DND-41 (cell line): ENCODE results near the gene ZNF101.

Experiments
- ATAC-seq: fragments of 200-7000 bp; cut with Tn5 transposase; 3 replicates; pipeline ENCODE4 v1.9.1; 2021; ENCODE audit warnings: low read depth; ENCODE audit not compliant: insufficient read depth
- DNase-seq: peaks from one replicate; pipeline ENCODE4 v3.0.0-alpha.2; 2020
- H2AFZ ChIP-seq: 2 replicates; pipeline ENCODE4 v1.6.0; 2012; ENCODE audit warnings: low read depth, low read length
- H3K27ac ChIP-seq: 2 replicates; pipeline ENCODE4 v1.5.1; 2012; ENCODE audit warnings: low read length, inconsistent platforms
- H3K27me3 ChIP-seq: fragments of 200-600 bp; sonication (generic); 2 replicates; pipeline ENCODE4 v1.6.0; 2012; ENCODE audit warnings: low read length, mild to moderate bottlenecking, inconsistent platforms; ENCODE audit not compliant: insufficient read depth, poor library complexity
- H3K36me3 ChIP-seq: 2 replicates; pipeline ENCODE4 v1.5.1; 2012; ENCODE audit warnings: low read length, inconsistent platforms; ENCODE audit not compliant: insufficient read depth
- H3K4me1 ChIP-seq: 2 replicates; pipeline ENCODE4 v1.5.1; 2012; ENCODE audit warnings: mild to moderate bottlenecking, low read length; ENCODE audit not compliant: insufficient read depth
- H3K4me2 ChIP-seq: 2 replicates; pipeline ENCODE4 v1.6.0; 2012; ENCODE audit warnings: mild to moderate bottlenecking, moderate library complexity, low read length, inconsistent platforms; ENCODE audit not compliant: insufficient read depth
- H3K4me3 ChIP-seq, 2 experiments: fragments of 200-600 bp in 1 of 2; shearing (Covaris generic) in 1 of 2; 2 replicates each; pipeline ENCODE4 v1.5.1; 2012 to 2016; ENCODE audit warnings: inconsistent platforms in 2 of 2, low read length in 2 of 2, mild to moderate bottlenecking in 2 of 2, low read depth in 1 of 2, moderate library complexity in 1 of 2
- H3K79me2 ChIP-seq: 2 replicates; pipeline ENCODE4 v1.6.0; 2012; ENCODE audit warnings: low read length, inconsistent platforms; ENCODE audit not compliant: insufficient read depth
- H3K9ac ChIP-seq: 2 replicates; pipeline ENCODE4 v1.6.0; 2012; ENCODE audit warnings: low read depth, mild to moderate bottlenecking, inconsistent platforms, low read length, moderate library complexity
- H3K9me3 ChIP-seq: 2 replicates; pipeline ENCODE4 v1.5.1; 2012; ENCODE audit warnings: low read length, moderate library complexity, mild to moderate bottlenecking, inconsistent platforms; ENCODE audit not compliant: insufficient read depth, severe bottlenecking
- H4K20me1 ChIP-seq: 2 replicates; pipeline ENCODE4 v1.6.0; 2012; ENCODE audit warnings: low read length; ENCODE audit not compliant: insufficient read depth
- CTCF ChIP-seq: IDR thresholded peaks from 2 replicates; pipeline ENCODE4 v1.5.1; 2012; ENCODE audit warnings: borderline replicate concordance, low read length, moderate library complexity, mild to moderate bottlenecking; ENCODE audit not compliant: poor library complexity, severe bottlenecking; ENCODE audit errors: extremely low read depth
- EZH2 ChIP-seq: IDR thresholded peaks from 3 replicates; pipeline ENCODE4 v1.6.1; 2012; ENCODE audit warnings: borderline replicate concordance, low read depth, mild to moderate bottlenecking, moderate library complexity, low read length, inconsistent platforms; ENCODE audit not compliant: severe bottlenecking

The ZNF101 gene

DNA sequence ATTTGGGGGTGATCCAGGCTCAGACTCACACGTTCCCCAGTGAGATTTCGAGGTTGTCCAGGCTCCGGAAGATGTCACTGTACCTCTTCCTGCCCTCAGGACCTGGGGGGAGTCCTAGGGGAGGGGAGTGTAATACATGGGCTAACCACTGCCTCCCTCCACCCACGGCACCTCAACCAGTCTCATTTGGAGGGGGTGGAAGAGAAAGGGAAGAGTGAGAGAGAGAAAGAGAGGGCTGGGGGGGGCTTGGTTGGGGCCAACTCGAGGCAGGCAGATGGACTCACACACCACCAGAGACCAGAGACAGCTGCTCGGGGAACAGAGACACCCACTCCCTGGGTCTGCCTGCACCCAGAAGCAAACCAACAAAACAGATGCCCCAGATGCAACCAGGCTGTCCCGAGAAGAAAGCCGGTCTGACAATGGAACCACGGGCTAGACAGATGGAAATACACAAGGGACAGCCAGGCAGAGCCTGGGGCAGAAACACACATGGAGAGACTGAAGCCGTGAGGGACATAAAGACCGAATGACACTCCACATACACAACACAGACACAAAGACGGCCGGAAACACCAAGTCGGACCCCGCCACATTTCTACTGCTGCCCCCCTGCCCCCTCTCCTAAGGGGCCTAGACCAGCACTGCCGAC lies 26.0 kb upstream of the ZNF101 start:
- Histone ChIP-seq H3K36me3 (peaks cover 52% of the 10 kb centered on the region), H3K27ac (peak overlapping the region; percentile 95)

GRCh38 chr19:19643158-19644053 lies 25.2 kb upstream of the ZNF101 start, which contains the start of gene GMIP:
GMIP (minus strand) TSS chr19:19643657; CDS start chr19:19643529, 128 bp downstream.
- H3K4me1 ChIP-seq: peaks cover 22% of the 10 kb centered on the region
- H3K36me3 ChIP-seq: peaks cover 52% of the 10 kb centered on the region
- TF ChIP-seq CTCF (peak; percentile 90), EZH2 (no peak)
- peak within 1 kb of the TSS; percentile 86 for H2AFZ ChIP-seq
- H3K4me2 ChIP-seq: peak within 1 kb of the TSS; percentile 98
- peak within 1 kb of the TSS; percentile 95 for H3K27ac ChIP-seq
- H3K27me3 ChIP-seq: no peaks in the 10 kb centered on the region
- ATAC-seq: peak; percentile 82
- H3K9ac ChIP-seq: peak within 1 kb of the TSS; percentile 95
- H3K9me3 ChIP-seq: no peaks in the 10 kb centered on the region
- peaks cover 10% of the 10 kb centered on the region; the same call in 1 of the 2 replicates for H4K20me1 ChIP-seq
- peak; percentile 87 for DNase-seq
- peaks cover 18% of the 10 kb centered on the region for H3K79me2 ChIP-seq
- peak within 1 kb of the TSS; percentile 93 to 98; a peak in 3 of 4 replicates for H3K4me3 ChIP-seq

More for the DNA sequence above, 26.0 kb upstream of the ZNF101 start:
- Histone ChIP-seq H3K79me2 (peaks cover 18% of the 10 kb centered on the region), H3K4me3 (peak overlapping the region; percentile 93 to 98; a peak in 3 of 4 replicates), H3K9me3 (no peaks in the 10 kb centered on the region), H3K4me1 (peaks cover 22% of the 10 kb centered on the region), H4K20me1 (peaks cover 10% of the 10 kb centered on the region; the same call in 1 of the 2 replicates), H2AFZ (peak overlapping the region; percentile 86), H3K9ac (peak overlapping the region; percentile 95), H3K27me3 (no peaks in the 10 kb centered on the region), H3K4me2 (peak overlapping the region; percentile 98)
- peak; percentile 23 for ATAC-seq
- TF ChIP-seq EZH2 (no peak), CTCF (no peak)
- peak; percentile 48 for DNase-seq

GRCh38 chr19:19644054-19644388 lies 24.6 kb upstream of the ZNF101 start:
- TF ChIP-seq EZH2 (no peak), CTCF (no peak)
- peak overlapping the region; percentile 95 for H3K27ac ChIP-seq
- peak overlapping the region; percentile 98 for H3K4me2 ChIP-seq
- peaks cover 18% of the 10 kb centered on the region for H3K79me2 ChIP-seq
- H3K9me3 ChIP-seq: no peaks in the 10 kb centered on the region
- peaks cover 53% of the 10 kb centered on the region for H3K36me3 ChIP-seq
- DNase-seq (no peak), ATAC-seq (no peak)
- peaks cover 10% of the 10 kb centered on the region; the same call in 1 of the 2 replicates for H4K20me1 ChIP-seq
- peaks cover 22% of the 10 kb centered on the region for H3K4me1 ChIP-seq
- peak overlapping the region; percentile 93 to 98; a peak in 3 of 4 replicates for H3K4me3 ChIP-seq
- H2AFZ ChIP-seq: no peak overlapping the region; the same call in 1 of the 2 replicates
- H3K9ac ChIP-seq: peak overlapping the region; percentile 95
- H3K27me3 ChIP-seq: no peaks in the 10 kb centered on the region
